Smooth muscle cell (in vitro differentiated cells): ENCODE data around the gene OBSCN. TPM values are rescaled to one million over a fixed set of nuclear protein-coding genes. Genes with fewer than 3 reads are reported as not detected.

Experiments used
- DNase-seq: peaks from one replicate; lab custom pipeline; 2025; ENCODE audit not compliant: unreplicated experiment; lab: John Stamatoyannopoulos, UW
- H2AFZ ChIP-seq: fragments of 200-600 bp; sonication (generic); 2 replicates; pipeline ENCODE4 v1.6.0; 2016; ENCODE audit warnings: antibody characterized with exemption, low read depth, mild to moderate bottlenecking
- H3F3A ChIP-seq: fragments of 200-600 bp; sonication (generic); 2 replicates; pipeline ENCODE4 v1.6.0; 2017; ENCODE audit warnings: antibody characterized with exemption, low read depth
- H3K27ac ChIP-seq: fragments of 200-600 bp; sonication (generic); 2 replicates; pipeline ENCODE4 v1.5.1; 2016; ENCODE audit warnings: low read depth, mild to moderate bottlenecking
- H3K27me3 ChIP-seq: fragments of 200-600 bp; sonication (generic); 2 replicates; pipeline ENCODE4 v1.6.1; 2016; ENCODE audit warnings: low read depth, mild to moderate bottlenecking
- H3K36me3 ChIP-seq: fragments of 200-600 bp; sonication (generic); 2 replicates; pipeline ENCODE4 v1.5.1; 2016; ENCODE audit warnings: low read depth
- H3K4me1 ChIP-seq: fragments of 200-600 bp; sonication (generic); 2 replicates; pipeline ENCODE4 v1.5.1; 2016; ENCODE audit warnings: low read depth
- H3K4me2 ChIP-seq: fragments of 200-600 bp; sonication (generic); 2 replicates; pipeline ENCODE4 v1.6.0; 2016; ENCODE audit warnings: mild to moderate bottlenecking
- H3K4me3 ChIP-seq: fragments of 200-600 bp; sonication (generic); 2 replicates; pipeline ENCODE4 v1.5.1; 2016; ENCODE audit warnings: mild to moderate bottlenecking
- H3K79me2 ChIP-seq: fragments of 200-600 bp; sonication (generic); 2 replicates; pipeline ENCODE4 v1.6.0; 2016; ENCODE audit warnings: low read depth, mild to moderate bottlenecking
- H3K9ac ChIP-seq: fragments of 200-600 bp; sonication (generic); 2 replicates; pipeline ENCODE4 v1.6.0; 2016; ENCODE audit warnings: low read depth
- H3K9me3 ChIP-seq: fragments of 200-600 bp; sonication (generic); replicated peaks from 2 replicates; pipeline ENCODE4 v1.5.1; 2016; ENCODE audit warnings: low read depth
- H4K20me1 ChIP-seq: fragments of 200-600 bp; sonication (generic); 2 replicates; pipeline ENCODE4 v1.6.0; 2016; ENCODE audit warnings: low read depth
- CTCF ChIP-seq: fragments of 200-600 bp; sonication (generic); IDR thresholded peaks from 2 replicates; pipeline ENCODE4 v1.5.1; 2017; ENCODE audit warnings: borderline replicate concordance, mild to moderate bottlenecking, antibody characterized with exemption; ENCODE audit not compliant: insufficient read depth, poor library complexity, severe bottlenecking
- WGBS: methylation state at CpG from one replicate; pipeline ENCODE4 v1.1.7; 2016; ENCODE audit warnings: low lambda C conversion rate; 5-methylcytosine and 5-hydroxymethylcytosine counted together
- polyA plus RNA-seq: library from polyadenylated mRNA; unstranded; fragments of >200 nt; fragmentation: Nextera tagmentation; extraction: Ambion mirVana; gene quantifications from 2 replicates; pipeline ENCODE4 v1.2.1, GENCODE V29; 2016
- total RNA-seq: library from RNA; depleted of rRNA; stranded (reverse); fragments of >200 nt; gene quantifications from 2 replicates; pipeline ENCODE4 v1.2.3, GENCODE V29; 2014

Gene OBSCN
- total and polyA plus RNA-seq, 2 experiments from 2014 or later, result 3.8 to 10.6 TPM

DNA sequence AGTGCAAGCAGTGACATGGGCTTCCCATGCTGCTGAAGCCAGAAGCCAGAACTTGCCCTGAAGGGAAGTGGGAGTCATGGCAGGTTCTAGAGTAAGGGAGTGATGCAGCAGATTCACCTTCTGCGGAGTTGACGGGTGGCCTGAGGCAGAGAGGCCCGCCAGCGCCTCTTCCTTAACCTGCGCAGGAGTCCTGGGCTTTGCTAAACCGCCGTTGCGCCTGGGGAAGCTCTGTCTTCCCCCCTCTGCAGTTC lies 67.3 kb downstream of the OBSCN start:
- Histone ChIP-seq H3K9me3 (no peaks in the 10 kb centered on the region), H3K27ac (no peak overlapping the region), H3K36me3 (no peaks in the 10 kb centered on the region), H3K4me2 (peak overlapping the region; percentile 99), H3K9ac (no peak overlapping the region), H3K79me2 (no peaks in the 10 kb centered on the region), H3K4me1 (no peaks in the 10 kb centered on the region), H4K20me1 (no peaks in the 10 kb centered on the region), H3K27me3 (no peaks in the 10 kb centered on the region), H2AFZ (peak overlapping the region; percentile 95), H3F3A (no peaks in the 10 kb centered on the region), H3K4me3 (peak overlapping the region; percentile 70)
- no peak for TF ChIP-seq CTCF
- DNase-seq, result no peak
- 62% methylated on average over 8 of the region's 8 CpGs for WGBS

- Histone ChIP-seq H3K36me3 (no peaks in the 10 kb centered on the region), H3K9me3 (no peaks in the 10 kb centered on the region), H3K27ac (no peak overlapping the region), H2AFZ (peak overlapping the region; percentile 95), H3K4me3 (peak overlapping the region; percentile 70), H3K27me3 (no peaks in the 10 kb centered on the region), H3K4me2 (peak overlapping the region; percentile 99), H3F3A (no peaks in the 10 kb centered on the region), H3K9ac (peak overlapping the region; percentile 54), H4K20me1 (no peaks in the 10 kb centered on the region), H3K4me1 (no peaks in the 10 kb centered on the region), H3K79me2 (no peaks in the 10 kb centered on the region)
- peak; percentile 67 for DNase-seq
- WGBS, result 2% methylated on average over 51 of the region's 63 CpGs
- no peak for TF ChIP-seq CTCF
Observed at GRCh38 chr1:228275430-228276173, 67.8 kb downstream of the OBSCN start.

DNA sequence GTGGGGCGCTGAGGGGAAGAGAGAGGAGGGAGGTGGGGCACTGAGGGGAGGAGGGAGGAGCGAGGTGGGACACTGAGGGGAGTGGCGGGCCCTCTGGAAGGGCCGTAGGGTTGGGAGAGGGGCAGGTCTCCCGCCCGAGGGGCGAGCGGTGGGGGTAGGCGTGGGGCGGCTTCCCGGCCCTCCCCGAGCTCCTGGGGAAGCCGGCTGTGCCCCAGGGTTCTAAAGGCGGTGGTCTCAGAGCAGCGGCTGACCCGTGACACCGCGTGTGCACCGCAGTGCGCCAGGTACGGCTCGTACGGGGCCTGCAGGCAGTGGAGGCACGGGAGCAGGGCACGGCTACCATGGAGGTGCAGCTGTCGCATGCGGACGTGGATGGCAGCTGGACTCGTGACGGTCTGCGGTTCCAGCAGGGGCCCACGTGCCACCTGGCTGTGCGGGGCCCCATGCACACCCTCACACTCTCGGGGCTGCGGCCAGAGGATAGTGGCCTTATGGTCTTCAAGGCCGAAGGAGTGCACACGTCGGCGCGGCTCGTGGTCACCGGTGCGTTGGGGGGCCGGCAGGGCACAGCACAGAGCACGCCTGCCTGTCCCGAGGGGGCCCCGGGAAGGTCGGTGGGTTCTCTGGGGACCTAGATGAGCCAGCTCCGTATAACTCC lies 68.5 kb downstream of the OBSCN start:
- Histone ChIP-seq H3K79me2 (no peaks in the 10 kb centered on the region), H3K36me3 (no peaks in the 10 kb centered on the region), H3K4me3 (peak overlapping the region; percentile 70), H4K20me1 (no peaks in the 10 kb centered on the region), H3K9me3 (no peaks in the 10 kb centered on the region), H2AFZ (no peak overlapping the region), H3F3A (no peaks in the 10 kb centered on the region), H3K9ac (no peak overlapping the region), H3K4me2 (peak overlapping the region; percentile 99), H3K27ac (no peak overlapping the region), H3K27me3 (no peaks in the 10 kb centered on the region), H3K4me1 (no peaks in the 10 kb centered on the region)
- no peak for TF ChIP-seq CTCF
- no peak for DNase-seq
- WGBS, result 52% methylated on average over 40 of the region's 49 CpGs
